ENCODE measurements around the gene TECR.

The TECR gene

GRCh38 chr19:14507704-14508542 lies 21.5 kb upstream of the TECR start:
- no peak for DNase-seq (ENCODE audit: extremely low read depth in 1 of 2, low read depth in 1 of 2)

DNA sequence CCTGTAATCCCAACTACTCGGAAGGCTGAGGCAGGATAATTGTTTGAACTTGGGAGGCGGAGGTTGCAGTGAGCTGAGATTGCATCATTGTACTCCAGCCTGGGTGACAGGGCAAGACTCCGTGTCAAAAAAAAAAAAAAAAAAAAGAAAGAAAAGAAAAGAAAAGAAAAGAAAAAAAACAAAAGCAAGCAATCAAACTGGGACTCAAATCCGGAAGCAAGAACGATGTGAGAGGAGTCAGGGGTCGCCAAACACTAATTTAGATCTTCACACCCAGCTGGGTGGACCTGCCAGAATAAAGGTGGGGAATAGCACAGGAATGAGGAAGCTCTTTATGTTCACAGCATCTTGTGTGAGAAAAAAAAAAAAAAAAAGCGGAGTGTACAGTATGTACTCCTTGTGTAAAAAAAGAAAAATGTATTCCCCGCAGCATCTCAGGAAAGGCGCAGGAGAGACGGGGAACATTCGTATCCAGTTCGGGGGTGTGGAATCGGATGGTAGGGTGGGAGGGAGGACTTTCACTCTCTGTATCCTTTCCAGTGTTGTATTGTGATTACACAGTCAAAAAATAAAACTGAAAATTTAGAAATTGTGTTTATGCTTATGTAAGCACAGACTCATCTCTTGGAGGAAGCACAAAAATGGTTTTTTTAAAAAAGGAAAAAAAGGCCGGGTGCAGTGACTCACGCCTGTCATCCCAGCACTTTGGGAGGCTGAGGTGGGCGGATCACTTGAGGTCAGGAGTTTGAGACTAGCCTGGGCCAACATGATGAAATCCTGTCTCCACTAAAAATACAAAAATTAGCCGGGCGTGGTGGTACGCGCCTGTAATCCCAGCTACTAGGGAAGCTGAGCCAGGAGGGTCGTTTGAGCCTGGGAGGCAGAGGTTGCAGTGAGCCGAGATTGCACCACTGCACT lies 18.8 kb upstream of the TECR start:
- no peak for DNase-seq (ENCODE audit: extremely low read depth in 1 of 2, low read depth in 1 of 2)

DNA sequence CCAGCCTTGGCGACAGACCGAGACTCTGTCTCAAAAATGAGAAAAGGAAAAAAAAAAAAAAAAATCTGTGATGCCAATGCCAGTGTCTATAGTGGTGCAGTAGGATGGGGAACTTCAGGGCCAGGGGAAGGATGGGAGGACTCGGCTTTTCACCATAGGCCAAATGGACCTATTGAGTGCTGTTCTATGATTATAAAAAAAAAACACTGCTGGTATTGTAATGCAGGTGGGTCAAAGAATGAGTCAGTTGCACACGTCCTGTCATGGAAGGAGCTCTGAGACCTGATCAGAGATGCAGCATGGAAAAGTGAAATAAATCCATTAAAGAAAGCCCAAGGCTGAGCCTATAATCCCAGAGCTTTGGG lies 18.2 kb upstream of the TECR start:
- no peak for DNase-seq (ENCODE audit: extremely low read depth in 1 of 2, low read depth in 1 of 2)

DNA sequence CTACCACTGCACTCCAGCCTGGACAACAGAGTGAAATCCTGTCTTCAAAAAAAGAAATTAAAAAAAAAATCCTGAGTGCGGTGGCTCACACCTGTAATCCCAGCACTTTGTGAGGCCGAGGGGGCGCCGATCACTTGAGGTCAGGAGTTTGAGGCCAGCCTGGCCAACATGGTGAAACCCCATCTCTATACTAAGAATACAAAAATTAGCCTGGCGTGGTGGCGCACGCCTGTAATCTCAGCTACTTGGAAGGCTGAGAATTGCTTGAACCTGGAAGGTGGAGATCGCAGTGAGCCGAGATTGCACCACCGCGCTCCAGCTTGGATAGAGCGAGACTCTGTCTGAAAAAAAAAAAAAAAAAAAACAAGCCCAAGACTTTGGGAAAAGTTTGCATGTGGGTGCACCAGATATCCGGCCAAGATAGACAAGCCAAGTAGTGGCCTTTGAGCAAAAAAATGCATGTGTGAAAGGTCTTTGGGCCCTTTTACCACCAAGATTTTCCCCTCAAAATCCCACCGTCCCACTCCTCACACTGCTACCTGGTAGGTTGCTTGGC lies 16.9 kb upstream of the TECR start:
- DNase-seq (ENCODE audit: extremely low read depth in 1 of 2, low read depth in 1 of 2) = no peak

- no peak for DNase-seq (ENCODE audit: extremely low read depth in 1 of 2, low read depth in 1 of 2)
Measured at GRCh38 chr19:14514215-14514863, 15.1 kb upstream of the TECR start.

DNA sequence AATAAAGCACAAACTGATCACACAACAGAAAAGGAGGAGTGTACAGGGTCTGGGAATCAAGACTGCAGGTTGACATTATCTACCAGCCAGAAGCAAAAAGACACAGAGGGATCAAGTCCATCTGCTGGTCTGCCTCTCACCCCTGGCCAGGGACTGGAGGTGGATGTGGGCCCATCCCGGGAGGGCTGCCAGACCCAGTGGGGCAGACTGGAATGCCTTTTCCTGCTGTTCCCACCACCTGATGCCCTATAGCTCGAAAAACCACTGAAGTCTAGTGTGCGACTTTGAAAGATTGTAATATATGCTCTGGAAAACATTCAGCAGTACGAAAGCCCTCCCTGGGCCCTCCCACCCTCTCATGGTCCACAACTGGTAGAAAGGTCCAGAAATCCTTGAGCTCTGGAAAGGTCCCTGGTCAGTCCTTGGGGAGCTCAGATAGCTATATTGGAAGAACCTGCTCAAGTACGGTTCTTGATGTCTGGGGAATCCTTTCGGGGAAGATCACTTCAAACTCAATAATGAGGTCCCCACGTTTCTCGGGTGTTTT lies 13.8 kb upstream of the TECR start:
- DNase-seq (ENCODE audit: extremely low read depth in 1 of 2, low read depth in 1 of 2) = no peak

GRCh38 chr19:14516048-14516534 lies 13.3 kb upstream of the TECR start:
- no peak for DNase-seq (ENCODE audit: extremely low read depth in 1 of 2, low read depth in 1 of 2)

DNA sequence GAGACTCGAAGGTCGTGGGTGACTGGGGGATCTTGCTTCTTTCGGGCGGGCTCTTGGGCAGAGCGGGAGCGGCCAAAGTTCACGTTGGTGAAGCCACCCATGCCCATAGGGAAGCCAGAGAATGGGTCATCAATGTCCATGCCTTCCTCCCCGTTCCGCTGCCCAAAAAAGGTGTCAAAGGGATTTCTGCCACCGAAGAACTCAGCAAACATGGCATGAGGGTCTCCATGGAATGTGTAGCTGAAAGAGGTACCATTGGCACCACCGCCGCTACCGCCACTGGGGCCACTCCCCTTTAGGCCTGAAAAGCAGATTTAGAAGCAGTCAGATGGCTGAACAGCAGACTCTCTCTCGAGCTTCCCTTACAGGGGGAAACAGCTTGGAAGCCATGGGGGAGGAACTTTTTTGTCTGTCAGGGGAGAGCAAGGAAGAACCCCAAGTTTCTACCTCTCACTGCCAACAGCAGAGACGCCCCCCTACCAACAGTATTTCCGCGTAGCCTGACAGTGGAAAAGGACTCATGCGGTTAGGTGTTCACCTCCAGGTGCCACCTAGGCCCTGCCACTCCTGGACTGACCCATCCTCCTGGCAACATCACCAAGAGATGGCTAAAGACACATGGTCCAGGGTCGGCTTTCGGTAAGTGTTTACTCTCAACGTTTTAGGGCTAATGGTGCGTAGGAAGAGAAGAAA lies 12.5 kb upstream of the TECR start:
- no peak for DNase-seq (ENCODE audit: extremely low read depth in 1 of 2, low read depth in 1 of 2)

- DNase-seq (ENCODE audit: extremely low read depth in 1 of 2, low read depth in 1 of 2) = no peak
Measured at GRCh38 chr19:14517446-14517839, 12.0 kb upstream of the TECR start.

DNA sequence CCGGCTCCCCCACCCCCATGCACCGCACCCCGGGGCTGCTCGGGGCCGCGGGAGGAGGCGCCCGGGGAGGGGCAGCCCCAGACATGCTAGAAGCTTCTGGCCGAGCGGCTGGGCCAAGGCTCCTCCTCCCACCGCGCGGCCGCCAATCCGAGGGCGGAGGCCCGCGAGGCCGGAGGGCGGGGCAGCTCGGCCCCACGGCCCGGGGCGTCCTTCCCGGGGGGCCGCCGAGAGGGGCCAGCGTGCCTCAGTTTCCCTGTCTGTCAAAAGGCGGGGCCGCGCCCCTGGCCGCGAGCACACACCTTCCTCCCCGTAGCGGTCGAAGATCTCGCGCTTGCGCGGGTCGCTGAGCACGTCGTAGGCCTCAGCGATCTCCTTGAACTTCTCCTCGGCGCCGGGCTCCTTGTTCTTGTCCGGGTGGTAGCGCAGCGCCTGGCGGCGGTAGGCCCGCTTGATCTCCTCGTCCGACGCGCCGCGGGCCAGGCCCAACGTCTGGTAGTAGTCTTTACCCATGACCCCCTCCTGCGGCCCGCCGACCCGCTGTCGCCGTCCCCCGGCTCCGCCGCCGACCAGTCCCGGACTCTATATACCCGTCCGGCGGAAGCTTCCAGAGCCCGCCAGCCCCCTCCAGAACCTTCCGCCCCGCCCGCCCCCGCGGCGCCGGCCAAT lies 11.4 kb upstream of the TECR start, which contains the start of gene DNAJB1:
Gene DNAJB1 (minus strand): TSS at position 558 of the 666 bp plus-strand sequence. CDS start 48 bp downstream, at position 510.
- DNase-seq (ENCODE audit: extremely low read depth in 1 of 2, low read depth in 1 of 2) = peak in 1 of 2 donors; percentile 53

DNA sequence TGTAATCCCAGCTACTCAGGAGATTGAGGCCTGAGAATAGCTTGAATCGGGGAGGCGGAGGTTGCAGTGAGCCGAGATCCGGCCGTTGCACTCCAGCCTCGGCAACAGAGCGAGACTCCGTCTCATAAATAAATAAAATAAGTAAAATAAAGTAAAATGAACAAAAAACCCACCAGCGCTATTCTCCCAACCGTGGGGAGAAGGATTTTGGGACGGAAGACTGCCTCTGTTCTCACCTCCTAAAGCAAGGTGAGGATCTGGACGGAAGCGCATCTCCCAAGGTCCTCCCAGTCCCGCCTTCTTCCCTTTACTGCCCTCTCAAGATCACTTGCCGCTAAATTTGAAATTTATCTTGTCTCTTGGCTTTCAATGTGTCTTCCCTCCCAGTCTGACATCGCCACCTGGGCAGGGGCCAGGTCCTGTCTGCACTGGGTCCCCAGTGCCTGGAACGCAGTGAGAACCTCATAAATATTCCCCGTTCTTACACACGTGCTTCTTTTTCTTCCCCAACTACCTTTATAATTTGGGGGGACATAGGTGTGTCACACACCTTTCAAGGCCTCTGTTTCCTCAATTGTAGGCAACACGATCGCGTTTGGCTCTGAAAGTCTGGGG lies 10.0 kb upstream of the TECR start:
- no peak for DNase-seq (ENCODE audit: extremely low read depth in 1 of 2, low read depth in 1 of 2)

DNA sequence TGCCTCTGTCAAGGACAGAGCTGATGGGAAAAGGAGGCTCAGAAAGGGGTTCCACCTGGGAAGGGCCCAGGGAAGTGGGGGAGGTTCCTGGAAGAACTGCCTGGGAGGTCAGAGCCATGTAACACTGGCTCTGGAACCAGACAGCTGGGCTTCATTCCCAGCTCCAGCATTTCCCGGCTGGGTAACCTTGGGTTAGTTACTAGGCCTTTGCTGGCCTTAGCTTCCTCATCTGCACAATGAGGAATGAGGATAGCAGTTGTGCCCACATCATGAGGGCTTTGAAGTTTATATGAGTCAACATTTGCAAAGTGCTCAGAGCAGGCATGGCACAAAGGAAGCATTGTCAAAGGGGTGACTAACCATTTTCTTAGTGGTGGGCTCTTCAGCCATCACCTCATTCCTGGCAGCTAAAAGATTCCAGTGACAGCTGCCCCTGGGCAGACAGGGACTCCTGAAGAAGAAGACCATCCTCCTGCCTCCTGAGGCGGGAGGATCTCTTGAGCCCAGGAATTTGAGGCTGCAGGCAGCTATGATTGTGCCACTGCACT lies 9.5 kb upstream of the TECR start:
- DNase-seq (ENCODE audit: extremely low read depth in 1 of 2, low read depth in 1 of 2) = no peak

DNA sequence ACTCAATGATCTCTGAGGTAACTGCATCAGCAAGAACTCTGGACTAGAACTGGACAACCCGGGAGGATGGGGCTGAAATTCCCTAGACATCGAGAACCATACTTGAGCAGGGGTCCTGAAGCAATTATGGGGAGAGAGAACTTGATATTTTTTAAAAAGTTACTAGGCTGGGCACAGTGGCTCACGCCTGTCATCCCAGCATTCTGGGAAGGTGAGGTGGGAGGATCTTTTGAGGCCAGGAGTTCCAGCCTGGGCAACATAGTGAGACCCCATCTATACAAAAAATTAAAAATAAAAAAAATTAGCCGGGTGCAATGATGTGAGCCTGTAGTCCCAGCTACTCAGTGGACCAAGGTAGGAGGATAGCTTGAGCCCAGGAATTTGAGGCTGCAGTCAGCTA lies 8.9 kb upstream of the TECR start:
- DNase-seq (ENCODE audit: extremely low read depth in 1 of 2, low read depth in 1 of 2) = no peak

GRCh38 chr19:14525729-14526128 lies 3.7 kb upstream of the TECR start:
- DNase-seq (ENCODE audit: extremely low read depth in 1 of 2, low read depth in 1 of 2) = no peak

DNA sequence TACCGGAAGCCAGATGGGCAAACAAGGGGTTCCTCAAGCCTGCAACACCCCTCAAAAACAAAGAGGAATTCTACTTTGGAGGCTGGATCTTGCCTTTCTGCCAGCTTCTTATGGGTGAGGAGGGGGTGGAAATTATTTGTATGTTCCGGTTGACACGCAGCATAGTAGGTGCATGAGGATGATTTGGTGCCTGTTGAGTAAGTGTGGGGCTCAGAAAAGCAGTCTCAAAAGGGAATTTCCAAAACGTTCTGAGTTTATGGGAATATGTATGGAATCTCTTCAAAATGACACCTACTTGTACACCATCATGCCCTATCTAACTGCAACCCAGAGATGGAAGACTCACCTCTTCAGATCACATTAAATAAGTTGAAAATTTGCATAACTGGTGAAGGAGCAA lies 3.0 kb upstream of the TECR start:
- no peak for DNase-seq (ENCODE audit: extremely low read depth in 1 of 2, low read depth in 1 of 2)

- DNase-seq (ENCODE audit: extremely low read depth in 1 of 2, low read depth in 1 of 2) = no peak
Measured at GRCh38 chr19:14528419-14529253, 758 bp upstream of the TECR start.

GRCh38 chr19:14530005-14530348 lies 583 bp downstream of the TECR start:
- DNase-seq (ENCODE audit: extremely low read depth in 1 of 2, low read depth in 1 of 2) = no peak

DNA sequence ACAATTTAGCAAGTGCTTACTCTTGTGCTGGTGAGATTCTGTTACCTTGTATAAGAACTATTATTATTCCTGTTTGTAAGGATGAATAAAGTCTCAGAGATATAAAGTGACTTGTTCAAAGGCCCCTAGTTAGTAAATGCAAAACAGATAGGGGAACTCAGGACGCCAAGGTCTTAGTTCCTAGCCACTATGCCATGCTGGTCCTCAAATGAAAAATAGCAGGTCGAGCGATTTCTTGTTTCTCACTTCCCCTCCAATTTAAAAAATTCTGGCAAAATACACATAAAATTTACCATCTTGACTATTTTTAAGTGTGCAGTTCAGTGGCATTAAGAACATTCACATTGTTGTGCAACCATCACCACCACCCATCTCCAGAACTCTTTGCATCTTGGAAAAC lies 1.1 kb downstream of the TECR start:
- DNase-seq (ENCODE audit: extremely low read depth in 1 of 2, low read depth in 1 of 2) = no peak
